ENCODE data around the gene SHC3. TPM values are rescaled to one million over a fixed set of nuclear protein-coding genes. Genes with fewer than 3 reads are reported as not detected.

Gene SHC3
- total RNA-seq, 1 experiment from 2014 or later = 0.27 TPM

GRCh38 chr9:89213396-89213880 lies 34.8 kb upstream of the SHC3 start:
- ChIA-PET POLR2A (no interaction called here), RAD21 (ENCODE audit: low non-redundant PET in 1 of 2, low total read pairs in 2 of 2, uncharacterized antibody in 2 of 2, unreplicated experiment in 2 of 2) (no interaction called here), CTCF (no interaction called here)
- TF ChIP-seq SIN3A (IDR thresholded peaks at IDR 0.05; ENCODE audit: low read depth) (no peak), YY1 (IDR thresholded peaks at IDR 0.05; ENCODE audit: extremely low read depth, insufficient replicate concordance, low read depth, low read length) (no peak), EZH2 (IDR thresholded peaks at IDR 0.05) (no peak), CEBPB (IDR thresholded peaks at IDR 0.05; ENCODE audit: low read depth) (no peak), EGR1 (IDR thresholded peaks at IDR 0.05; ENCODE audit: low read depth) (no peak), ATF3 (IDR thresholded peaks at IDR 0.05) (no peak), ZBTB33 (IDR thresholded peaks at IDR 0.05; ENCODE audit: extremely low read depth, insufficient replicate concordance, low read length) (no peak), ZNF274 (IDR thresholded peaks at IDR 0.05; ENCODE audit: low read depth, low read length) (no peak), SP1 (IDR thresholded peaks at IDR 0.05; ENCODE audit: low read depth) (no peak), MAX (IDR thresholded peaks at IDR 0.05) (no peak), REST (IDR thresholded peaks at IDR 0.05; ENCODE audit: low read depth) (no peak)
- ATAC-seq (no peak), DNase-seq (ENCODE audit: low read depth, low spot score) (no peak)
- H3K4me1 ChIP-seq (ENCODE audit: control insufficient read depth in 1 of 2, insufficient read depth in 2 of 2, low read length in 2 of 2) = no peaks in the 10 kb centered on the region
- no TSS peak for BruUV-seq (replicated peaks)
- no peaks in the 10 kb centered on the region for H3K9me2 ChIP-seq (ENCODE audit: insufficient read depth)
- H3K4me2 ChIP-seq (ENCODE audit: low read length) = no peak overlapping the region
- 0 out of 2 replicates have a peak, but pooled peaks cover 5% of the 10 kb centered on the region for H3K27me3 ChIP-seq (ENCODE audit: insufficient read depth, low read length)
- no peaks in the 10 kb centered on the region for H4K20me1 ChIP-seq (ENCODE audit: insufficient read depth)
- H3K27ac ChIP-seq (ENCODE audit: low read depth, low read length) = no peak overlapping the region
- no peak overlapping the region for H3K9ac ChIP-seq (ENCODE audit: low read length)
- intact Hi-C loops (cut with micrococcal nuclease) = no loop called here
- no peaks in the 10 kb centered on the region for H3K36me3 ChIP-seq (ENCODE audit: control insufficient read depth in 1 of 2, insufficient read depth in 2 of 2, low read length in 2 of 2)
- no peak overlapping the region for H3K4me3 ChIP-seq (replicated peaks in 1 of 2; ENCODE audit: low read depth in 1 of 2, low read length in 2 of 2)
- H3K79me2 ChIP-seq (ENCODE audit: insufficient read depth, low read length) = no peaks in the 10 kb centered on the region
- no peak overlapping the region for H2AFZ ChIP-seq (ENCODE audit: low read depth, low read length, poor library complexity, severe bottlenecking)
- H3K9me3 ChIP-seq (ENCODE audit: control insufficient read depth in 1 of 2, insufficient read depth in 1 of 2, low read depth in 1 of 2, low read length in 2 of 2) = no peaks in the 10 kb centered on the region

Measured in HCT116 (cell line).